WTC11 (cell line): ENCODE measurements around the gene OLFM1. TPM values are rescaled to one million over a fixed set of nuclear protein-coding genes. Genes with fewer than 3 reads are reported as not detected.

Experiments
- ATAC-seq: fragments of 200-7000 bp; cut with Tn5 transposase; 2 replicates; pipeline ENCODE4 v1.10.0; 2021; ENCODE audit warnings: mild to moderate bottlenecking, moderate library complexity
- CTCF ChIA-PET: fragments of 300-600 bp; sonication (Branson Sonifier 250); formaldehyde crosslinking; loops from one replicate; lab custom pipeline; 2021; ENCODE audit warnings: antibody characterized with exemption; lab: Charles Lee
- POLR2A ChIA-PET: fragments of 350-600 bp; sonication (Branson Sonifier 250); formaldehyde crosslinking; loops from one replicate; lab custom pipeline; 2021; ENCODE audit warnings: antibody characterized with exemption; lab: Charles Lee
- DNase-seq: peaks from one replicate; pipeline ENCODE4 v3.0.0; 2021; ENCODE audit warnings: low spot score
- H3K27ac Mint-ChIP-seq: 2 replicates; pipeline ENCODE4 v1.8.0; 2021; ENCODE audit warnings: mixed read lengths
- H3K27me3 Mint-ChIP-seq: 2 replicates; pipeline ENCODE4 v1.8.0; 2021; ENCODE audit warnings: low read depth, mild to moderate bottlenecking, moderate library complexity, mixed read lengths
- H3K36me3 Mint-ChIP-seq: 2 replicates; pipeline ENCODE4 v1.8.0; 2021; ENCODE audit warnings: mixed read lengths
- H3K4me1 Mint-ChIP-seq: 2 replicates; pipeline ENCODE4 v1.8.0; 2022; ENCODE audit warnings: mixed read lengths
- H3K4me3 Mint-ChIP-seq: 2 replicates; pipeline ENCODE4 v1.8.0; 2021; ENCODE audit warnings: mild to moderate bottlenecking, moderate library complexity, mixed read lengths
- H3K9me3 Mint-ChIP-seq: 2 replicates; pipeline ENCODE4 v1.8.0; 2021; ENCODE audit warnings: mixed read lengths
- AFF4 ChIP-seq: sonication (generic); formaldehyde crosslinking; IDR thresholded peaks from 2 replicates; pipeline ENCODE4 v1.8.1; 2023; ENCODE audit warnings: mild to moderate bottlenecking, missing genetic modification reagents, borderline replicate concordance
- CREB1 ChIP-seq: sonication (generic); formaldehyde crosslinking; IDR thresholded peaks from 2 replicates; pipeline ENCODE4 v1.8.0; 2023; ENCODE audit warnings: mild to moderate bottlenecking, missing genetic modification reagents
- CTCF ChIP-seq: fragments of 200-600 bp; IDR thresholded peaks from 2 replicates; pipeline ENCODE4 v1.8.0; 2022; ENCODE audit warnings: antibody characterized with exemption
- E2F4 ChIP-seq: sonication (generic); formaldehyde crosslinking; IDR thresholded peaks from 2 replicates; pipeline ENCODE4 v1.8.1; 2022; ENCODE audit warnings: low read depth, mild to moderate bottlenecking, moderate library complexity, missing genetic modification reagents, borderline replicate concordance
- ELF4 ChIP-seq: sonication (generic); formaldehyde crosslinking; IDR thresholded peaks from 2 replicates; pipeline ENCODE4 v1.8.1; 2022; ENCODE audit warnings: low read depth, mild to moderate bottlenecking, moderate library complexity, missing genetic modification reagents
- ETV6 ChIP-seq: sonication (generic); formaldehyde crosslinking; IDR thresholded peaks from 2 replicates; pipeline ENCODE4 v1.8.1; 2022; ENCODE audit warnings: mild to moderate bottlenecking, missing genetic modification reagents
- FOXJ3 ChIP-seq: sonication (generic); formaldehyde crosslinking; IDR thresholded peaks from 2 replicates; pipeline ENCODE4 v1.9.0; 2021; ENCODE audit warnings: missing genetic modification reagents, mild to moderate bottlenecking, borderline replicate concordance
- GABPB1 ChIP-seq: sonication (generic); formaldehyde crosslinking; IDR thresholded peaks from 2 replicates; pipeline ENCODE4 v1.8.1; 2023; ENCODE audit warnings: mild to moderate bottlenecking, missing genetic modification reagents
- HMGXB4 ChIP-seq: sonication (generic); formaldehyde crosslinking; IDR thresholded peaks from 2 replicates; pipeline ENCODE4 v1.8.1; 2023; ENCODE audit warnings: mild to moderate bottlenecking, moderate library complexity, missing genetic modification reagents
- IRF2 ChIP-seq: sonication (generic); formaldehyde crosslinking; IDR thresholded peaks from 2 replicates; pipeline ENCODE4 v1.8.0; 2022; ENCODE audit warnings: low read depth, missing genetic modification reagents, borderline replicate concordance
- KAT7 ChIP-seq: sonication (generic); formaldehyde crosslinking; IDR thresholded peaks from 2 replicates; pipeline ENCODE4 v1.8.1; 2023; ENCODE audit warnings: missing genetic modification reagents, mild to moderate bottlenecking, borderline replicate concordance
- NFYB ChIP-seq: sonication (generic); formaldehyde crosslinking; conservative IDR thresholded peaks from 2 replicates; pipeline ENCODE4 v1.8.0; 2022; ENCODE audit warnings: low read depth, missing genetic modification reagents
- OVOL2 ChIP-seq: fragments of 250-450 bp; sonication (Bioruptor Pico); IDR thresholded peaks from 2 replicates; pipeline ENCODE4 v1.9.0; 2021; ENCODE audit warnings: mild to moderate bottlenecking, borderline replicate concordance
- RORB ChIP-seq: fragments of 250-450 bp; sonication (Bioruptor Pico); IDR thresholded peaks from 2 replicates; pipeline ENCODE4 v1.9.0; 2021; ENCODE audit warnings: mild to moderate bottlenecking
- SOX15 ChIP-seq: fragments of 250-450 bp; sonication (Bioruptor Pico); IDR thresholded peaks from 2 replicates; pipeline ENCODE4 v1.9.0; 2021; ENCODE audit warnings: mild to moderate bottlenecking
- TEAD4 ChIP-seq: sonication (generic); formaldehyde crosslinking; IDR thresholded peaks from 2 replicates; pipeline ENCODE4 v1.8.0; 2022; ENCODE audit warnings: mild to moderate bottlenecking, missing genetic modification reagents
- USF2 ChIP-seq: sonication (generic); formaldehyde crosslinking; IDR thresholded peaks from 2 replicates; pipeline ENCODE4 v1.8.1; 2023; ENCODE audit warnings: mild to moderate bottlenecking, missing genetic modification reagents, moderate library complexity
- ZBTB21 ChIP-seq: sonication (generic); formaldehyde crosslinking; IDR thresholded peaks from 2 replicates; pipeline ENCODE4 v1.8.1; 2023; ENCODE audit warnings: mild to moderate bottlenecking, missing genetic modification reagents, borderline replicate concordance
- total RNA-seq: library from RNA; stranded (reverse); gene quantifications from 3 replicates; pipeline ENCODE4 v1.2.3, GENCODE V29; 2021

OLFM1 gene
- total RNA-seq, 1 experiment from 2014 or later, result 37.6 TPM

- TF ChIP-seq IRF2 (no peak), RORB (CRISPR knock-in tag) (no peak), CREB1 (CRISPR knock-in tag) (no peak), USF2 (CRISPR knock-in tag) (no peak), KAT7 (no peak), SOX15 (no peak), AFF4 (CRISPR knock-in tag) (no peak), HMGXB4 (CRISPR knock-in tag) (no peak), CTCF (no peak), FOXJ3 (CRISPR knock-in tag) (no peak), TEAD4 (no peak)
- Mint-ChIP-seq H3K9me3 (no peaks in the 10 kb centered on the region), H3K4me1 (peaks cover 14% of the 10 kb centered on the region), H3K27ac (no peak overlapping the region), H3K36me3 (no peaks in the 10 kb centered on the region), H3K4me3 (no peak overlapping the region), H3K27me3 (peaks cover 6% of the 10 kb centered on the region; the same call in 1 of the 2 replicates)
- DNase-seq (no peak), ATAC-seq (no peak)
- ChIA-PET CTCF (interaction anchor here (1.4 kb wide), 1 partner anchor 356 kb away, joined by 3 read pairs; no protein-coding TSS in a partner anchor), POLR2A (no interaction called here)
Measured at GRCh38 chr9:135083241-135083810, 4.1 kb upstream of the OLFM1 start.

GRCh38 chr9:135083831-135084230 lies 3.6 kb upstream of the OLFM1 start:
- ChIA-PET POLR2A (no interaction called here), CTCF (interaction anchor here (1.4 kb wide), 1 partner anchor 355 kb away, joined by 3 read pairs; no protein-coding TSS in a partner anchor)
- no peak for ATAC-seq
- H3K9me3 Mint-ChIP-seq, result no peaks in the 10 kb centered on the region
- H3K4me3 Mint-ChIP-seq, result no peak overlapping the region
- H3K36me3 Mint-ChIP-seq, result no peaks in the 10 kb centered on the region
- no peak for DNase-seq
- TF ChIP-seq OVOL2 (CRISPR knock-in tag), result no peak
- peaks cover 9% of the 10 kb centered on the region for H3K27me3 Mint-ChIP-seq
- no peak overlapping the region for H3K27ac Mint-ChIP-seq
- H3K4me1 Mint-ChIP-seq, result peaks cover 15% of the 10 kb centered on the region

GRCh38 chr9:135084262-135084661 lies 3.2 kb upstream of the OLFM1 start:
- ATAC-seq (no peak), DNase-seq (no peak)
- H3K4me1 Mint-ChIP-seq, result peaks cover 20% of the 10 kb centered on the region
- peaks cover 13% of the 10 kb centered on the region for H3K27me3 Mint-ChIP-seq
- no peaks in the 10 kb centered on the region for H3K36me3 Mint-ChIP-seq
- no peaks in the 10 kb centered on the region for H3K9me3 Mint-ChIP-seq
- H3K4me3 Mint-ChIP-seq, result no peak overlapping the region
- ChIA-PET CTCF (interaction anchor here (1.4 kb wide), 1 partner anchor 355 kb away, joined by 3 read pairs; no protein-coding TSS in a partner anchor), POLR2A (no interaction called here)
- H3K27ac Mint-ChIP-seq, result no peak overlapping the region
- TF ChIP-seq HMGXB4 (CRISPR knock-in tag) (no peak), ETV6 (CRISPR knock-in tag) (no peak), ZBTB21 (CRISPR knock-in tag) (no peak), GABPB1 (no peak), E2F4 (no peak), ELF4 (CRISPR knock-in tag) (no peak), NFYB (CRISPR knock-in tag) (no peak), CTCF (no peak)
